NCI-H1092 (cell line): ENCODE measurements around the gene SLC6A13.
"Not testable (repeated sequence)": the region's sequence is repeated elsewhere in the genome, so short reads cannot be mapped to it uniquely, and the experiment has no call there.

Source experiments
- DNase-seq: peaks from one replicate; lab custom pipeline; 2025; lab: John Stamatoyannopoulos, UW

Gene SLC6A13

DNA sequence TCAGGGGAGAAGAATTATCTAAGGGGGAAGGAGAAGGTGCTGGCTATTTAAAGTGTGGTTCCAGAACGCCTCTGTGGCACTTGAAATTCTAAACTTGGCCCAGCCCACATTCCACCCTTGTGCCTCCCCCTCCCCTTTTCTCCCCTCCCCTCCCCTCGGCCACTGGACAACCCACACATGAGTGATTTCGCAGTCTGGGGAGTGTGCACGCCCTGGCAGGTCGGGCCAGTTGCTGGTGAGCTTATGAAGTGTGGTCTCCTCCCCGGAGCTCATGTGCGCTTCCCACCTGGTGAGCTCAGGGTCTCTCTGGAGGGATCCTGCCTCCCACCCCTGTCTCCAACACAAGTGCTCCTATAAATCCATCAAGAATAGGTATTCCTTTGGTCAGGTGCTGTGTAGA is at the start of gene SLC6A13:
Gene SLC6A13 (minus strand): TSS at position 20 of the 400 bp plus-strand sequence. CDS start 2,784 bp downstream, outside the sequence.
- DNase-seq = no peak

DNA sequence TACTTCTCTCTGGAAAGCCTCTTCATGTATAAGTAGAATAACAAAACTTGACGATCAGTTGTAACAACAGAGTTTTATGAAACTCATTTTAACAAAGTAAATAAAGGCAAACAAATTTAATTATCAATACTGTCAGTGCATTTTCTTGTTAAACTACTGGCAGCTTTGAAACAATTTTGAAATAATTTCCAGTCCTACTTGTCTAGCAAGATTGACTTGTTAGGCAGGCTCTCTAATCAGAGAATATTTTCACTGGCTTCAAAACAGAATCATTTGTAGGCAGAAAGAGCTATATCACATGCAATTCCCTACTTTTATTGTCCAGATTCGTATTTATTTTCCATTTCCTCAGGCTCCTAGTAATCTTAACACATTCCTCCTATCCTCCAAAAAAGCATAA is 45.9 kb upstream of the SLC6A13 start:
- DNase-seq = no peak

DNA sequence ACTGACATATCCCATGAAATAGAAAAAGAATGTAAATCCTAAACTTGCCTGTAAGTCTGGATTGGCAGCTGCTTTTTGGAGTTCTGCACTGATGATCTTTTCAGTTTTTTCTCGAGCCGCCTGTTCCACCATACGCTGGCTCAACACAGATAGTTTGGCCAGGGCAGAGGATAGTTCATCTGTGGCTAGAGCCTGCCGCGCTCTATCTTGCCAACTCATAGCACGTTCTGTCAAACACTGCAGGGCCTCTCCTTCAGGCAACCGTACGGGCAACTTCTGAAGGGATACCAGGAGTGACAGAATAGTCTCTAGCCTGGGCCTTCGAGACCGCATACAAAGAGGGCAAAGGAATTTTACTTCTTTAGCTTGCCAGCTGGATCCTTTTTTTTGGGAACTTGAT is 44.8 kb upstream of the SLC6A13 start:
- no peak for DNase-seq

DNA sequence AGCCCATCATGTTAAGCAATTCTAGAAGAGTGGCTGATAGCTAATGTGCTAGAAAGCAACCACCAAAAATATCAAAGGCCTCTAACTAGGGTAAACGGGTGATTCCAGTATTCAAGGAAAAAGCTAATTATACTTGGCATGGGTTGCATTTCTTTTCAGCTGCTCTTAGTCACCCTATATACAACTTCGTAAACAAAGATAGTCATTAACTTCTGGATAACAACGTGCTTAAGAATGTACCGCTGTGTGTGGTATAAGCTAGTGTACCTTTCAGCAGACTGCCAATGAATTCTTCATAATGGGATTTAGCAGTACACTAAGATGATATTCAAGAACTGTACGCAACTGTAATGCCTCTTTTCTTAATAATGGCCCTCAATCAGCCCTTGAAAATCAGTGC is 42.2 kb upstream of the SLC6A13 start:
- DNase-seq = no peak

DNA sequence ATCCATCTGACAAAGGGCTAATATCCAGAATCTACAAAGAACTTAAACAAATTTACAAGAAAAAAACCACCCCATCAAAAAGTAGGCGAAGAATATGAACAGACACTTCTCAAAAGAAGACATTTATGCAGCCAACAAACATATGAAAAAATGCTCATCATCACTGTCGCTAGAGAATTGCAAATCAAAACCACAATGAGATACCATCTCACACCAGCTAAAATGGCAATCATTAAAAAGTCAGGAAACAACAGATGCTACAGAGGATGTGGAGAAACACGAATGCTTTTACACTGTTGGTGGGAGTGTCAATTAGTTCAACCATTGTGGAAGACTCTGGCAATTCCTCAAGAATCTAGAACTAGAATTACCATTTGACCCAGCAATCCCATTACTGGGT is 40.1 kb upstream of the SLC6A13 start:
- DNase-seq = not testable (repeated sequence)

DNA sequence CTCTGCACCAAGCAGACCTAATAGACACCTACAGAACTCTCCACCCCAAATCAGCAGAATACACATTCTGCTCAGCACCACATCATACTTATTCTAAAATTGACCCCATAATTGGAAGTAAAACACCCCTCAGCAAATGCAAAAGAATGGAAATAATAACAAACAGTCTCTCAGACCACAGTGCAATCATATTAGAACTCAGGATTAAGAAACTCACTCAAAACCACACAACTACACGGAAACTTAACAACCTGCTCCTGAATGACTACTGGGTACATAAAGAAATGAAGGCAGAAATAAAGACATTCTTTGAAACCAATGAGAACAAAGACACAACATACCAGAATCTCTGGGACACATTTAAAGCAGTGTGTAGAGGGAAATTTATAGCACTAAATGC is 37.5 kb upstream of the SLC6A13 start:
- not testable (repeated sequence) for DNase-seq

DNA sequence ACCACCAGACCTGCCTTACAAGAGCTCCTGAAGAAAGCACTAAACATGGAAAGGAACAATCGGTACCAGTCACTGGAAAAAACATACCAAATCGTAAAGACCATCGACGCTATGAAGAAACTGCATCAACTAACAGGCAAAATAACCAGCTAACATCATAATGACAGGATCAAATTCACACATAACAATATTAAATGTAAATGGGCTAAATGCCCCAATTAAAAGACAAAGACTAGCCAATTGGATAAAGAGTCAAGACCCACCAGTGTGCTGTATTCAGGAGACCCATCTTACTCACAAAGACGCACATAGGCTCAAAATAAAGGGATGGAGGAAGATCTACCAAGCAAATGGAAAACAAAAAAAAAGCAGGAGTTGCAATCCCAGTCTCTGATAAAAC is 36.9 kb upstream of the SLC6A13 start:
- not testable (repeated sequence) for DNase-seq

DNA sequence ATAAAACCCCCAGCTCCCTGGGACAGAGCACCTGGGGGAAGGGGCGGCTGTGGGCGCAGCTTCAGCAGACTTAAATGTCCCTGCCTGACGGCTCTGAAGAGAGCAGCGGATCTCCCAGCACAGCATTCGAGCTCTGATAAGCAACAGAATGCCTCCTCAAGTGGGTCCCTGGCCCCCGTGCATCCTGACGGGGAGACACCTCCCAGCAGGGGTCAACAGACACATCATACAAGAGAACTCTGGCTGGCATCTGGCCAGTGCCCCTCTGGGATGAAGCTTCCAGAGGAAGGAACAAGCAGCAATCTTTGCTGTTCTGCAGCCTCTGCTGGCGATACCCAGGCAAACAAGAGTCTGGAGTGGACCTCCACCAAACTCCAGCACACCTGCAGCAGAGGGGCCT is 35.4 kb upstream of the SLC6A13 start:
- not testable (repeated sequence) for DNase-seq

DNA sequence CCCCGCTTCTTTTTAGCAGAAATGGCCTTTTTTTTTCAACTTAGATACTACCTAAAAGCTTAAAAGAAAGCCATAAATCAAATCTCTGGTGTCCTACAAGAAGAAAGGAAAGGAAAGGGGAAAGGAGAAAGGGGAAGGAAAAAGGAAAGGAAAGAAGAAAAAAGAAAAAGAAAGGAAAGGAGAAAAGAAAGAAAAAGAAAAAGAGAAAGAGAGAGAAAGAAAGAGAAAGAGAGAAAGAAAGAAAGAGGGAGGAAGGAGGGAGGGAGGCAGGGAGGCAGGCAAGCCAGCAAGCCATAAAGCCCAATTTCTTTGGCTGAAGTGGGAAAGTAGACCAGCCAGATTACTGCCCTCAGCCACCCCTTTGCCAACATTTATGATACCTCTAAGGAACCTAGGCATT is 32.5 kb upstream of the SLC6A13 start:
- no peak for DNase-seq

DNA sequence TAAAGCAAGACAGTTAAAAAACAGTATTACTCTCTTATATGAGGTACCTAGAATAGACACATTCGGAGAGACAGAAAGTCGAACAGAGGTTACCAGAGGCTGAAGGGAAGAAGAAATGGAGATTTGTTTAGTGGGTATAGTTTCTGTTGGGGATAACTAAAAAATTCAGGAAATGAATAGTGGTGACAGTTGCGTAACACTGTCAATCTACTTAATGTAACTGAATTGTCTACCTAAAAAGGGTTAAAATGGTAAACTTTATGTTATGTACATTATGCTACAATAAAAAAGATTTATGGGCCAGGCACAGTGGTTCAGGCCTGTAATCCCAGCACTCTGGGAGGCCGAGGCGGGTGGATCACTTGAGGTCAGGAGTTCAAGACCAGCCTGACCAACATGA is 30.6 kb upstream of the SLC6A13 start:
- no peak for DNase-seq

DNA sequence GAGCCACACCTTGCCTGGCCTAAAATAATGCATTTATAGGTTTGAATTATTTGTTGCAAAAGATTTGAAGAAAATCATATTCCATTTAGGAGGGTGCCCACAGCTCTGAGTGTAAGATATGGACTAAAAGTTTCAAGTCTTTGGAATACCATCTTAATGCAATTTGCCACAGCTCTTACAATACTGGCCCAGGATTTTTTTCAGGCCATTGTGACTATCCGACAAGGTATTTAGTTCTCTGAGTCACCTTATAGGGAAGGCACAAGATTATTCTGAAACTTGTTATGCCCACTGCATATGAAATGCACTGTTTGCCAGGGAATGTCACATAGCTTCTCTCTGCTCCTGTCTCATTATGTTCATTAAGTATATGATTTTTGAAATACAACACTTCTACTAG is 29.6 kb upstream of the SLC6A13 start:
- DNase-seq = no peak

DNA sequence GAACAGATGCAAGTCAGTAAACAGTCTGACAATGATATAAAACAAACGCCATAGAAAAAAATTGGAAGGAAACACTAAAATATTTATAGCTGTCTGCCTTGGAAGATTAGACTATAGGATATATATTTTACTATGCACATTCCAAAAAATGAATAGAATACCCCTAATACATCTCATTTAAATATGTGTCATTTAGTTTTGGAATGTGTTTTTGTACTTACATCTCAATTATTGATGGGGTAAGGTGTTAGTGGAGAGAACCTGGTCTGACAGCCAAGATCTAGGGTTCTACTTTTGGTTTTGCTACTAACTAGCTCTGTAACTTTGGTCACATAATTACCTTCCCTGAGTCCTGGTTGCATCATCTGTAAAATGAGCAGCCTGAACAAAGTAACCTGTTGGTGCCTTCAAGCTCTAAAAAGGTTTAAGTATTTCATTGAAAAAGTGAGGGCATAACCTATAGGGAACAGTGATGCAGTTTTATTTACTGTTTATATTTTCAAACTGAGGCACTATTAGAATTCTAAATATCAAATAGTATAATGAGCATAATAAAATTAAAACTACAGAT is 28.6 kb upstream of the SLC6A13 start:
- DNase-seq = no peak

DNA sequence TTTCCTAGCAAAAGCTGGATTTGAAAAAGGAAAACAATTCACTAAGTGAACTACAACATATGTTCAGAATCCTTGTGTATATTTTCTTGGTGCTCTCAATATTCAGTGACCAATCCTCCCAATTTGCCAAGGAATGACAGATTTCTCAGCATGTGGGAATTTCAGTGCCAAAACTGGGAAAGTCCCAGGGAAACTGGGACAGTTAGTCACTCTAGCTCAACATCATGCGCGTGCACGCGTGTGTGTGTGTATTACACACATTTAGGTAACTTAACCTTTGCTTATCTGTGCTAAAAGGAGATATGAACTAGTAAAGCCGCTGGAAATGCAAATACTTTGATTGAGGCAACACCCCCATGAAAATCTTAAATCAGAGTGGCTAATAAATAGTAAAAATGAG is 26.1 kb upstream of the SLC6A13 start:
- no peak for DNase-seq

DNA sequence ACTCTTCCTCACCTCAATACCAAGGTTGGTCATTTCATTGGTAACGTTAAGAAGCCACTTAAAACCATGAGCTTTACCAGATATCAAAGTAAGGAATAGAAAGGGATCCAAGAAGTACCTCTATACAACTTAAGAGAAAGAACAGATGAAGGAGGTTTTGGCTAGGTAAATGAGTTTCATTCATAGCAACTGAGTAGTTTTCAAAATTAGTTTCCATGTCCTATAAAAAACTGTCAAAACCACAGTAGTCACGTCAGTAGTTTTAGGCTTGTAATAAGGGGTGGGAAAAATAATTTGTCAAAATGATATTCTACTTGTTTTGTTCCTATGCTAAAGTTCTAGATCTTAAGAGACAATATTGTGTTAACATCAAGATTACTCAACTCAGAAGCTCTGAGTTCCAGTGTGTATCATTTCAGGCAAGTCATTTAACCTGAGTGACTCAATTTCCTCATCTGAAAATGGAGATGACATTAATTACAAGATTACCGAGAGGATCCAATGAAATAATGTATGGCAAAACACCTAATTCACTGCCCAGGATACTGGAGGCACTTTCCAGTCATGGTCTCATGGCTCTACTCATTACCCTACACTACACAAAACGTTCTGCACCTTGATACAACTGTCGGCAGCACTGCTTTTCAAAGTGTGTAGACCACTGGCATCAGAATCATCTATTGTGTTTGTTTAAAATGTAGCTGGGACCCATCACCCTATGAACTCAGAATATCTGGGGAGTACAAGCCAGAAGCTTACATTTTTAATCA is 24.1 kb upstream of the SLC6A13 start:
- no peak for DNase-seq

DNA sequence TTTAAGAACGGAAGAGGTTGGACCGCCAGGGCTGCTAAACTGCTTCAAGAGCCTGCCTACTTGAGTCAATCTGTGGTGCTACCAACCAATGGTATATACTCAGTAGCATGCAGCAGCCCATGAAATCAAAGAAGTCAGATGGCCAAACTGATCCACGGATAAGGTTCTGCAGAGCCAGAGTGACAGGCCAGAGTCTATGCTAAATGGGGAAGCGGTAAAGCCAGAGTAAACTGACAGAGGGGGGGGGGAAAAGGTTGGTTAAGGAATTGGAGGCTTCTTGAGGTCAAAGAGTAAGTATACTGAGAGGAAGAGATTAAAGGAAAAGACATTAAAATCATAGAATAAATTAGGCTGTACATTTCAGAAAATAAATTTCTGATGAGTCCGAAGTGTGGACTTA is 15.4 kb upstream of the SLC6A13 start:
- DNase-seq = no peak

DNA sequence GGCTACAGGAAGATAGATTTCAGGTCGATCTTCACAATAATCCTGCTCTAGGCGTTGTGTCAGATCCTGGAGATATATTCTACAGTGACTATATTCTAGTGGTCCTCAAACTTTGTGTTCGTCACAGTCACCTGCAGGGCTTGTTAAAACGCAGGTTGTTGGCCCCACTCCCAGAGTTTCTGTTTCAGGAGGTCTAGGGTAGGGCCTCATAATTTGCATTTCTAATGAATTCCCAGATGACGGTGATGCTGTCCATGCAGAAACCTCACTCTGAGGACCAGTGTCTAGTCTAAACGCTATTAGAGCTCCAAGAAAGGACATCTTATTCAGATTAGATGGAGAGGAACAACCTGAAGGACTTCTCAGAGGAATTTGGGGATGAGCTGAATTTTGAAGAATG is 13.2 kb upstream of the SLC6A13 start:
- DNase-seq = no peak

DNA sequence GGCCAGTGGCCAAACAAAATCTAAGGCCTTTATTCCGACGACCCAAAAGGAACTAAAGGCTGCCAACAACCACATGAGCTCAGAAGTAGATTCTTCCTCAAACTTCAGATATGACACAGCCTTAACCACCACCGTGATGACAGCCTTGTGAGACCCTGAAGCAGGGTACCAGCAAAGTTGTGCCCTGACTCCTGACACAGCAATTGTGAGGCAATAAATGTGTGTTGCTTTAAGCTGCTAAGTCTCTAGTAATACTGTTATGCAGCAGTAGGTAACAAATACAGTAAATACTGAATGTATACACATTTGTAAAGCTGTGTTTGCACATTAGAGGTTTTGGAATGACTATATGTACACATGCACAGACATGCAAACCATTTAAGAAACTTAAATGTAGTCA is 10.7 kb upstream of the SLC6A13 start:
- DNase-seq = no peak

DNA sequence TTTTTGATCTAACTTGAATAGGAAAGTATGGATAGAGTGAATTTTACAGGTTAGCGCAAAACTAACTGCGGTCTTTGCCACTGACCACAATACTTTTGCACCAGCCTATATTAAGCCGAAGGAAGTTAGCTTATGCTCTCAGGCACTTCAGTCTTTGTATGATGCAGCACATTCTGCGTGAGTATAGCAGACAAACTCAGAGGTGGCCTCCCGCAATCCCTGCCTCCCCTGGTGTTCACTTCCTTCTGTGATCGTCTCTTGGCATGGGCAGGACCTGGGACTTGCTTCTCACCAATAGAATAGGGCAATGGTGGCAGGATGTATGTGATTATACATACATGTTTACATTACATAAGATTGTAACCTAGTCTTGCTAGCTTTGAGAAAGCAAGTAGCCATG is 10.3 kb upstream of the SLC6A13 start:
- no peak for DNase-seq

DNA sequence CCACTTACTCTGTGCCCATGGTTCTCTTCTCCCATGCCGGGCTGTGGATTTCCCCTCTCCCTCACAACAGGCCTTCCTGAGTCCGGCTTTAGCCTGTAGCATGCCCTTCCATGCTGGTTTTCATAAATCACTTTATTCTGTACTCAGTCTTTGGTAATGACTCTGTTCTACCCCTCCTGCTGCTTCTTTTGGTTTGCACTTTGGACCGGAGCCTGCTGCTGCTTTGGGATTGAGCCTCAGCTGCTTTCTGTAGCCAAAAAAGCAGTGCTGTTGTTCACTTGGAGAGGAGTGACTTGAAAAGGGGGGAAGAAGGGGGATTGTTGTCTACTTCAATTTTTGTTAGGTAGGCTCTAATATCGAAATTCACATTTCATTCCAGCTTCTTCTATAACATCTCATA is 8.5 kb upstream of the SLC6A13 start:
- no peak for DNase-seq

DNA sequence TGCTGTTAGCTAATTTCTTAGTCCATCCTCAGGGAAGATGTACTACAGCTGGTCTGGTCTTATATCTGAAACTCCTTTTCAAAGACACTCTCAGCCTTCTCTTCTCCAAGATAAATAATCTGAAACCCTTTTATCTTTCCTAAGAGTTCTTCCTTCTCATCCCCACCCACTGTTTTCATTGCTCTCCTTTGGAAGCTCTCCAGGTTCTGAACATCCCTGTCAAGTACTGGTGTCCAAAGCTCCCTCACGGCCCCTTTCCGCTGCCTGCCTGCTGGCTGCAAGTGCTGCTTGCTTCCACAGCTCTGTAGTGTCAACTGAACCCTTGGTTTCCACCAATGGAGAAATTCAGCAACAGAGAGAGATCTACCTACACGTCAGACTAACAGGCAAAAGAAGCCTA is 6.6 kb upstream of the SLC6A13 start:
- DNase-seq = peak; percentile 20

DNA sequence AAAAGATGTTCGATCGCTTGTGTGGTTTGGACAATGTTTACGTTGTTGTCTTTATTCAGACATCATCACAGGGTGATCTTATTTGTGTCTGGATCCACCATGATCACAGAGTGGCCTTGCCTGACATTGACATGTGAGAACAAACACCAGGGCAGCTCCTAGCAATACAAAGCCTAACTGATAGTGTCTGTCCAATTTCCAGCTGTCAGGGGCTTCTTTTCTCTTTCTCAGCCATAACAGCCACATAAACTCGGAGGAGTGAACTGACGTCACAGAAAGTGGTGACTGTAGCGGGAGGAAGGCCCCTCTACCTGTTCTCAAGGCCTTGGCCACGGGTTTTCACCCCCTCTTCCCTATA is 5.8 kb upstream of the SLC6A13 start:
- DNase-seq = no peak

DNA sequence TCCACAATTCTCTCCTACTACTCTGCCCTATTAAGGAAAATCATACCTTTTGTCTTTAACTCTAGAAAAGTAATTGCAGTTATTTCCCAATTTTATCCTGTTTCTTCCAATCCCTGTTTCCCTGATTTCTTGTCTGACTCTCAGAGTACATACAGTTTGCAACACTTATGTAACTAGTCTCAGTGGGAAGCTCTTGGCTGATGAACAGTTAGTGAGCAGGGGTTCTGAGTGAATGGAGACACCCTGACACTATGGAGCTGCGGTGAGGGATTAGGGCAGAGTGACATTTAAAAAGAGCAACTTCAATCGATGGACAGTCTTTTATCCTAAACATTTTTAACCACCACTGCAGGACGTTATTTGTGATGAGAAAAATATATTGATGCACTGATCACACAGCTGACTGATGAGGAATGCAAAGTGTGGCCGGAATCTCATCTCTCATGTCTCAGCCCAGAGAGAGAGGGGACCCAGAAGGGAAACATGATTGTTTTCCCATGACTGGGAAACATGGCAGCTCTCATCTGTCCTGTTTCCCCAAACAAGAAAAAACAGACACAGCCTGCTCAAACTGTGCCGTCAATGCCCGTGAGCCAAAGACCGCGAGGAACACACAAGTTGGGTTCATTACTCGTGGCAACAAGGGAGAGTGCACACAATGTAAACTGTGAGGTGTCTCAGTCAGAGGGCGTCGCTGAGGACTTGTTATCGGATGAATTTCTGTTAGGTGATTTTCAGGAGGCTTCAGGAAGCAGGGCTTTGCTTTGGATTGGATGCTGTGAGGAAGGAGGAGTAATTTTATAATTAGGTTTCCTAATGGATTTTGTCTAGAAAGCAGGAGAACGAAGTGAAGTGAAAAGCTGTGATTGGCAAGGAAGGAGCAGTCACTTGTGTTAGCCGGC is 5.2 kb upstream of the SLC6A13 start:
- no peak for DNase-seq

DNA sequence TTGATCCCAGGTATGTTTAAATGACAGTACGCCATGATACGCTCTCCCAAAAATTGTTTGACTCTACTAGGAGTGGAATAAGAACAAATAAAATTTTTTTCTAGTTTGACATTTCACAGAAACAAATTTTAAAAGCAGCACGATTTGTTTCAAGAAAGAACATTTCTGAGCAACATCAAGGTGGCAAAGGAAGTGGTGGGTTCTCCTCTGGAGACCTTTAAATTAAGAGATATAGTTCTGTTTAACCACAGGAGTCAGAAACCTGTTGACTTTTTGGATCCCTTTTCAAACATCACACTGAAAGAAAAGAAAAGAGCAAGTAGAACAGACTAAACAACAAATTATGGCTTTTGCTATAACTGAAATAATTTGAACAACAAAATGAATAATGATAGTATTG is 2.5 kb upstream of the SLC6A13 start:
- DNase-seq = no peak
